ENCODE data around the gene FOXS1. TPM values are rescaled to one million over a fixed set of nuclear protein-coding genes. Genes with fewer than 3 reads are reported as not detected.

FOXS1 gene
- total and polyA plus RNA-seq, 10 of the 15 experiments (the other 5 are each of a cell fraction or from before 2014, with no cell fraction given), result not detected

DNA sequence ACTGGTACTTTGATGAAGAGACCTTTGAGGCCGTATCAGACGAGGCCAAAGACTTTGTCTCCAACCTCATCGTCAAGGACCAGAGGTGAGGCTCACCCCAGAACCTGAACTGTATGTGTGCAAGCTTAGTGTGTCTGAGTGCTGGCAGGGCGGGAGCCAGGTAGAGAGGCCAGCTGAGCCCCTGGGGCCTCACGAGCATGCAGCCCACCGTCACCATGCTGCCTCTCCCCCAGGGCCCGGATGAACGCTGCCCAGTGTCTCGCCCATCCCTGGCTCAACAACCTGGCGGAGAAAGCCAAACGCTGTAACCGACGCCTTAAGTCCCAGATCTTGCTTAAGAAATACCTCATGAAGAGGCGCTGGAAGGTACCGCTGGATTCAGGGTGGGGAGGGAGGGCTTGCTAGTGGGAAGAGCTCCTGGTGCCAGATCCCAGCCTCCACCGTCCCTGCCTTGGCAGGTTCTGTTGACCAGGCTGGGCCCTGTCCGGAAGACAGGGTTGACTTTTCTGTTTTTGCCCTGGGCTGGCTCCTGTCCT is 13.6 kb downstream of the FOXS1 start:
- Histone ChIP-seq H2AFZ (ENCODE audit: control insufficient read depth, low read depth, low read length) (no peak overlapping the region), H3K79me2 (ENCODE audit: control insufficient read depth, insufficient read depth, low read length) (no peaks in the 10 kb centered on the region), H3K27me3 (replicated peaks in 1 of 2; ENCODE audit: control insufficient read depth in 2 of 2, insufficient read depth in 2 of 2, low read length in 1 of 2) (no peaks in the 10 kb centered on the region), H4K20me1 (ENCODE audit: control insufficient read depth, insufficient read depth) (no peaks in the 10 kb centered on the region), H3K9ac (ENCODE audit: control insufficient read depth, insufficient read depth, low read length) (no peak overlapping the region), H3K4me3 (no peak overlapping the region), H3K4me2 (ENCODE audit: control insufficient read depth, insufficient read depth) (no peak overlapping the region), H3K4me1 (ENCODE audit: control insufficient read depth, insufficient read depth, low read length) (peaks cover 8% of the 10 kb centered on the region; the same call in 1 of the 2 replicates), H3K27ac (ENCODE audit: control insufficient read depth, insufficient read depth) (no peak overlapping the region), H3K9me3 (replicated peaks; ENCODE audit: control insufficient read depth, insufficient read depth, low read length) (no peaks in the 10 kb centered on the region), H3K36me3 (ENCODE audit: control insufficient read depth in 2 of 2, insufficient read depth in 2 of 2, low read length in 1 of 2) (no peaks in the 10 kb centered on the region; a peak in 1 of 4 replicates)
- no TSS peak for BruUV-seq (replicated peaks)
- ChIA-PET RAD21 (ENCODE audit: unreplicated experiment) (no interaction called here), POLR2A (no interaction called here), SMC1A (ENCODE audit: uncharacterized antibody, unreplicated experiment) (no interaction called here), CTCF (interaction anchor here (1.3 to 1.4 kb wide), 2 partner anchors 10 to 200 kb away, joined by 3 to 5 read pairs; no protein-coding TSS in a partner anchor)
- TF ChIP-seq CBX3 (IDR thresholded peaks at IDR 0.05; ENCODE audit: borderline replicate concordance, low read depth) (no peak), YBX1 (IDR thresholded peaks at IDR 0.05) (no peak), TARDBP (IDR thresholded peaks at IDR 0.05; ENCODE audit: borderline replicate concordance) (no peak), POU2F2 (IDR thresholded peaks at IDR 0.05; ENCODE audit: borderline replicate concordance, low read depth, low read length) (no peak), ZBED1 (IDR thresholded peaks at IDR 0.05; ENCODE audit: borderline replicate concordance) (no peak)
- intact Hi-C loops (cut with micrococcal nuclease; ENCODE audit: unreplicated experiment) (no loop called here), in situ Hi-C loops (cut with MboI) (no loop called here)
- FAIRE-seq, result no peak
- 78% methylated on average over 17 of the region's 17 CpGs for WGBS (ENCODE audit: insufficient coverage, insufficient replicate concordance, low lambda C conversion rate, missing lambda C conversion rate)
- no peak for ATAC-seq
- no peak for DNase-seq (ENCODE audit: low read depth, low spot score)

DNA sequence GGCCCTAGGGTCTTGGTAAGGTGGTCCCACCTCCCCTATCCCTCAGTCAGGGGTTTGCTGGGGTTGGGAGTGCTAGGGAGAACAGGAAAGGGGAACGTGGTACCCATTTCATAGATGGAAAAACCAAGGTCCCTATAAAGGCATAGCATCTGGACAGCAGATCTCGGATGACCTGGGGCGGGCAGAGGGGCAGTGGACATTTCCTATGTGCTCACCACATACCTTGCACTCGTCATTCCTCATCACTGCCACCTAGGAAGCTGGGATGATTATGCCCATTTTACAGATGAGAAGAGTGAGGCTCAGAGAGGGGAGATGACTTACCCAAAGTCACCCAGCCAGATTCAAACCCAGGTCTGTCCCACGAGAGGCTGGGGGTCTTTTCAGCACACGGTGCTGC is 14.2 kb downstream of the FOXS1 start:
- POLR2A ChIA-PET, result no interaction called here
- in situ Hi-C loops (cut with MboI), result no loop called here

More for the DNA sequence above, 14.2 kb downstream of the FOXS1 start:
- Histone ChIP-seq H3K4me1 (ENCODE audit: control insufficient read depth, insufficient read depth, low read length) (peaks cover 4% of the 10 kb centered on the region; the same call in 1 of the 2 replicates), H3K36me3 (ENCODE audit: control insufficient read depth in 2 of 2, insufficient read depth in 2 of 2, low read length in 1 of 2) (no peaks in the 10 kb centered on the region; a peak in 1 of 4 replicates), H3K27ac (ENCODE audit: control insufficient read depth, insufficient read depth) (no peak overlapping the region), H3K9ac (ENCODE audit: control insufficient read depth, insufficient read depth, low read length) (no peak overlapping the region), H3K79me2 (ENCODE audit: control insufficient read depth, insufficient read depth, low read length) (no peaks in the 10 kb centered on the region), H3K4me3 (no peak overlapping the region), H3K4me2 (ENCODE audit: control insufficient read depth, insufficient read depth) (no peak overlapping the region), H4K20me1 (ENCODE audit: control insufficient read depth, insufficient read depth) (no peaks in the 10 kb centered on the region), H2AFZ (ENCODE audit: control insufficient read depth, low read depth, low read length) (no peak overlapping the region), H3K9me3 (replicated peaks; ENCODE audit: control insufficient read depth, insufficient read depth, low read length) (no peaks in the 10 kb centered on the region), H3K27me3 (replicated peaks in 1 of 2; ENCODE audit: control insufficient read depth in 2 of 2, insufficient read depth in 2 of 2, low read length in 1 of 2) (no peaks in the 10 kb centered on the region)
- ChIA-PET SMC1A (ENCODE audit: uncharacterized antibody, unreplicated experiment) (interaction anchor here (1.0 kb wide), 1 partner anchor 14 kb away, joined by 3 read pairs; no protein-coding TSS in a partner anchor), CTCF (interaction anchor here (1.3 to 1.7 kb wide), 4 partner anchors 9 to 201 kb away, joined by 3 to 5 read pairs (median 5); no protein-coding TSS in a partner anchor), RAD21 (ENCODE audit: unreplicated experiment) (no interaction called here)
- no TSS peak for BruUV-seq (replicated peaks)
- intact Hi-C loops (cut with micrococcal nuclease; ENCODE audit: unreplicated experiment), result no loop called here
- DNase-seq (ENCODE audit: low read depth, low spot score) (no peak), ATAC-seq (no peak), FAIRE-seq (no peak)
- TF ChIP-seq ESRRA (IDR thresholded peaks at IDR 0.05; ENCODE audit: low read length) (no peak), ZNF622 (IDR thresholded peaks at IDR 0.05) (no peak), EGR1 (IDR thresholded peaks at IDR 0.05; ENCODE audit: borderline replicate concordance in 1 of 2, low read depth in 2 of 2, low read length in 2 of 2) (no peak), NBN (IDR thresholded peaks at IDR 0.05) (no peak), CHD2 (IDR thresholded peaks at IDR 0.05; ENCODE audit: borderline replicate concordance, low read depth, low read length) (no peak), ETV6 (conservative IDR thresholded peaks at IDR 0.05 in 1 of 2, IDR thresholded peaks at IDR 0.05 in 1 of 2; ENCODE audit: borderline replicate concordance in 1 of 2, low read depth in 1 of 2) (no peak), MTA3 (IDR thresholded peaks at IDR 0.05; ENCODE audit: borderline replicate concordance, low read length) (no peak), CBX5 (IDR thresholded peaks at IDR 0.05; ENCODE audit: low read depth) (no peak), SUZ12 (IDR thresholded peaks at IDR 0.05; ENCODE audit: unreplicated experiment) (no peak)
- TF ChIP-seq, protein P1, sequence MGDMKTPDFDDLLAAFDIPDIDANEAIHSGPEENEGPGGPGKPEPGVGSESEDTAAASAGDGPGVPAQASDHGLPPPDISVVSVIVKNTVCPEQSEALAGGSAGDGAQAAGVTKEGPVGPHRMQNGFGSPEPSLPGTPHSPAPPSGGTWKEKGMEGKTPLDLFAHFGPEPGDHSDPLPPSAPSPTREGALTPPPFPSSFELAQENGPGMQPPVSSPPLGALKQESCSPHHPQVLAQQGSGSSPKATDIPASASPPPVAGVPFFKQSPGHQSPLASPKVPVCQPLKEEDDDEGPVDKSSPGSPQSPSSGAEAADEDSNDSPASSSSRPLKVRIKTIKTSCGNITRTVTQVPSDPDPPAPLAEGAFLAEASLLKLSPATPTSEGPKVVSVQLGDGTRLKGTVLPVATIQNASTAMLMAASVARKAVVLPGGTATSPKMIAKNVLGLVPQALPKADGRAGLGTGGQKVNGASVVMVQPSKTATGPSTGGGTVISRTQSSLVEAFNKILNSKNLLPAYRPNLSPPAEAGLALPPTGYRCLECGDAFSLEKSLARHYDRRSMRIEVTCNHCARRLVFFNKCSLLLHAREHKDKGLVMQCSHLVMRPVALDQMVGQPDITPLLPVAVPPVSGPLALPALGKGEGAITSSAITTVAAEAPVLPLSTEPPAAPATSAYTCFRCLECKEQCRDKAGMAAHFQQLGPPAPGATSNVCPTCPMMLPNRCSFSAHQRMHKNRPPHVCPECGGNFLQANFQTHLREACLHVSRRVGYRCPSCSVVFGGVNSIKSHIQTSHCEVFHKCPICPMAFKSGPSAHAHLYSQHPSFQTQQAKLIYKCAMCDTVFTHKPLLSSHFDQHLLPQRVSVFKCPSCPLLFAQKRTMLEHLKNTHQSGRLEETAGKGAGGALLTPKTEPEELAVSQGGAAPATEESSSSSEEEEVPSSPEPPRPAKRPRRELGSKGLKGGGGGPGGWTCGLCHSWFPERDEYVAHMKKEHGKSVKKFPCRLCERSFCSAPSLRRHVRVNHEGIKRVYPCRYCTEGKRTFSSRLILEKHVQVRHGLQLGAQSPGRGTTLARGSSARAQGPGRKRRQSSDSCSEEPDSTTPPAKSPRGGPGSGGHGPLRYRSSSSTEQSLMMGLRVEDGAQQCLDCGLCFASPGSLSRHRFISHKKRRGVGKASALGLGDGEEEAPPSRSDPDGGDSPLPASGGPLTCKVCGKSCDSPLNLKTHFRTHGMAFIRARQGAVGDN (IDR thresholded peaks at IDR 0.05), result no peak
- WGBS (ENCODE audit: insufficient coverage, insufficient replicate concordance, low lambda C conversion rate, missing lambda C conversion rate), result 36% methylated on average over 6 of the region's 6 CpGs

All from GM12878 (cell line).